HG03460 (cell line): Measurements from ENCODE around the gene LGI4.
"Not testable (repeated sequence)": the region's sequence is repeated elsewhere in the genome, so short reads cannot be mapped to it uniquely, and the experiment has no call there.

ENCODE experiments used
- ATAC-seq: cut with Tn5 transposase; IDR thresholded peaks from one replicate; pipeline ENCODE4 v1.9.1; 2021; ENCODE audit not compliant: unreplicated experiment

LGI4 gene

GRCh38 chr19:35142606-35143230, 7.9 kb upstream of the LGI4 start:
- ATAC-seq = no peak

DNA sequence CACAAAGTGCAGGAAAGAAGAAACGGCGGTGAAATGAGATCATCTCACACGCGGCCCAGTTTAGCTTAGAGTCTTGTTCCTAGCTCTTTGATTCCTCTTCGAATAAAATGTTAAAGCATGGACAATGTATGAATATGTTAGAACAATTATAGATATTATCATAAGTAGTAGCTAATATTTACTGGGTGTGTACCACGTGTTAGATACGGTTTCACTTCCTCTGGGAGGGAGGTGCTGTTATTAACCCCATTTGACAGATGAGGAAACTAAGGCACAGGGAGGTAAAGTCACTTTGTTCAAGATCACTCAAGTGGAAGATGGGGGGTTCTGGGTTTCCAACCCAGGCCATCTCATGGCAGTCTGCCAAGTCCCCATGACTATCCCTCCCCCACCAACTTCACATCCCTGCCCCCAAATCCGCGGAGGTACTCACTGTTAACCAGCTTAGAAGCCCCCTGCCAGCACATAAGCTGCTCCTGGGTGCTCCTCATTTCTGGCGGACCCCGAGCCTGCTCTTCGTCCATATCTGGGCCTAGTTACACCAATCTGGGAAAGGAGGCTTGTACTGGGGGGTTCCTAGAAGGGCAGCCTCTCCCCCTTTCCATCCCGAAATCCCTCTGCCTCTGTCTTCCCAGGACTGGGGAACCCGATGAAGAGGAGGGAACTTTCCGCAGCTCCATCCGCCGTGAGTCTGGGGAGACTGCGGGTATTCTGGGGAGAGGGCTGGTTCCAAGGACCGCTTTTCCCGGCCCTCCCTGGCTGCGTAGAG, 7.2 kb upstream of the LGI4 start:
- no peak for ATAC-seq

DNA sequence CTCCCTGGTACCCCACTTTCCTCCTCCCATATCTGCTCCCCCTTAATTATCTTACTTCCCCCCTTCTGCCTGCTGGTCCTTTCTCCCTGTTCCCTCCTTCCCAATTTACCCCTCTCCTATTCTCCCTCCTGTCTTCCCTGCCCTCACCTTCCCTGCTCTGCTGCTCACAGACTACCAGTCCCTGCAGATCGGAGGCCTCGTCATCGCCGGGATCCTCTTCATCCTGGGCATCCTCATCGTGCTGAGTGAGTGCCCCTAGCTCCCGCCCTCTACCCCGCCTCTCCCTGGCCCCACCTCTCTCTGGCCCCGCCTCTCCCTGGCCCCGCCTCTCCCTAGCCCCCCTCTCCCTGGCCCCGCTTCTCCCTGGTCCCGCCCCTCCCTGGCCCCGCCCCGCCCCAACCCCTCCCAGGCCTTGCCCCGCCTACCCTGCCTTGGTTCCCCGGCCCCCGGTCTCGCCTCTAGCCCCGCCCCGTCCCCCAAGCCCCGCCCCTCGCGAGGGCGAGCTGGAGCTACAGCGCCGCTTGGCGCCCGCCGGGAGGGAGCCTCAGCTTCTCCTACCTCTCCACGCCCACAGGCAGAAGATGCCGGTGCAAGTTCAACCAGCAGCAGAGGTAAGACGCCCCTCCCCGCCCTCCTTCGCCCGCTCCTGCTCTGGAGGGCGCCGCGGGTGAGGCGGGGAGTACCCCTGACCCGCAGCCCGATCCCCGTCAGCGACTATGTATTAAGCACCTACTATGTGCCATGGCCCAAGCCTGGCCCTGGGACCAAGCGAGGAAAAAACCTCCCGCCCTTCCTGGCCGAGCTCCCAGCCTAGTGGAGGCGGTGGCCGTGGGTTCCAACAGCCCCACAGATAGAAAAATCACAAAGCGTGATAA, 6.3 kb upstream of the LGI4 start:
- ATAC-seq = peak; percentile 61

GRCh38 chr19:35140207-35140961, 5.5 kb upstream of the LGI4 start:
- ATAC-seq = no peak

GRCh38 chr19:35138305-35138892, 3.5 kb upstream of the LGI4 start, which contains the start of gene FXYD1:
FXYD1 (plus strand) TSS chr19:35138824; CDS start chr19:35140080, 1,256 bp downstream.
- no peak for ATAC-seq

- ATAC-seq = no peak
These were observed 2.3 kb upstream of the LGI4 start for GRCh38 chr19:35136977-35137702.

DNA sequence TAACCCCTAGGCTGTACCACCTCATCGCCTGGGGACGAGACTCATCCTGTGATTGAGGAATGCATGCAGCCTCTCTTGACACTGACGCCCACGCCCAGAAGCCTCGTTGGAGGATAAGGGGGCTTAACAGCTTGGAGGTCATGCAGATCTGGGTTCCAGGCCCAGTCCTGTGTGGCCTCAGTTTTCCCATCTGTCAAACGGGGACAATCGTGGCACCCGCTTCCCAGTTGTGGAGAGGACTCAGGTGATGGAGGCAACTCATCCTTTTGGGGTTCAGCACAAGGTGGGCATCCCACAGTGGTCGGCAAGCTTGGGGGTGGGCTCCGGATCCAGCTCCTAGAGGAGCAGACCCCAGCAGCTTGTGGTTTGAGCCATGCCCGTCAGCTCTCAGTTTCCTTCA, 1.4 kb upstream of the LGI4 start:
- ATAC-seq = no peak

DNA sequence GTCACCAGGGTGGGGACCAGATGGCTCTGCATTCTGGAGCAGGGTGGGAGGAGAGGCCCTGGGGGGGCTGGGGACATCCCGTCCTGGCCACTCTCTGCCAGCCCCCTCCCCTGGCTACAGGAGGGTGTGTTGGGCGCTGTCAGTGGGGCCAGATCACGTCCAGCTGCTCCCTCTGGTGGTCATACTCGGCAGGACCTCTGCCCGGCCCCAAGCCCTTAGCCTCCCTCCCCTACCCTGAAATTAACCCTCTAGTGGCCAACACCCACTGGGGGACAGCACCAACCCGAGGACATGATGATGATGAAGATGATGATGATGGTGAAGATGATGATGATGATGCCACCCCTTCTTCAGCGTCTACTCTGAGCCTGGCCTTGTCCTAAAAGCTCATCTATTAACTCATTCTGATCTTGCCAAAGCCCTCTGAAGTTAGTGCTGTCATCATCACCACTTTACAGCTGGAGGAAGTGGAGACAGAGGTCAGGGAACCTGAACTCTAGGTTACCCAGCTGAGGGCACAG, 590 bp upstream of the LGI4 start:
- no peak for ATAC-seq

- no peak for ATAC-seq
These were observed 1.0 kb downstream of the LGI4 start for GRCh38 chr19:35133826-35134225.

DNA sequence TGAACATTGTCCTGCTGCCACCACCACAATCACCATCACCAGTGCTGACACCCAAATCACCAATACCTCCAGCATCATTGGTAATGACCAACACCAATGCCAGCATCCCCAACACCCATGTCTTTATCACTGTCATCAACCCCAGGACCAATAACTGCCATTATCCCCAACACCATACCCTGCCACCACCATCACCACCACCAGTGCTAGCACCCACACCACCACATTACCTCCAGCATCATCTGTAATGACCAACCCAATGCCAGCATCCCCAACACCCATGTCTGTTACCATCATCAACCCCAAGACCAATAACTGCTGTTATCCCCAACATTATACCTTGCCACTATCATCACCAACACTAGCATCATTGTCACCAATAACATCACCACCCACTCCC, 2.6 kb downstream of the LGI4 start:
- ATAC-seq = no peak

- no peak for ATAC-seq
These were observed 3.8 kb downstream of the LGI4 start for GRCh38 chr19:35130761-35131720.

DNA sequence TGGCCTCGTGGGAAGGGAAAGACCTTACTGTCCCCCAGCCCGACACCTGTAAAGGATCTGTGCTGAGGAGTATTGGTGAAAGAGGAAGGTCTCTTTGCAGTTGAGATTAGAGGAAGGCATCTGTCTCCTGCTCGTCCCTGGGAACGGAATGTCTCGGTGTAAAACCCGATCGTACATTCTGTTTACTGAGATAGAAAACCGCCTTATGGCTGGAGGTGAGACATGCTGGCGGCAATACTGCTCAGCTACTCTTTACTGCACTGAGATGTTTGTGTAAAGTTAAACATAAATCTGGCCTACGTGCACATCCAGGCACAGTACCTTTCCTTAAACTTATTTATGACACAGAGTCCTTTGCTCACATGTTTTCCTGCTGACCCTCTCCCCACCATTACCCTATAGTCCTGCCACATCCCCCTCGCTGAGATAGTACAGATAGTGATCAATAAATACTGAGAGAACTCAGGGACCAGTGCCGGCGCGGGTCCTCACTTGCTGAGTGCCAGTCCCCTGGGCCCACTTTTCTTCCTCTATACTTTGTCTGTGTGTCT, 5.1 kb downstream of the LGI4 start:
- not testable (repeated sequence) for ATAC-seq

- no peak for ATAC-seq
These were observed 6.3 kb downstream of the LGI4 start for GRCh38 chr19:35128398-35129057.

GRCh38 chr19:35127871-35128270, 7.0 kb downstream of the LGI4 start:
- ATAC-seq = no peak

- ATAC-seq = no peak
These were observed 8.3 kb downstream of the LGI4 start for GRCh38 chr19:35126624-35126959.

GRCh38 chr19:35125749-35126623, 8.9 kb downstream of the LGI4 start:
- no peak for ATAC-seq

DNA sequence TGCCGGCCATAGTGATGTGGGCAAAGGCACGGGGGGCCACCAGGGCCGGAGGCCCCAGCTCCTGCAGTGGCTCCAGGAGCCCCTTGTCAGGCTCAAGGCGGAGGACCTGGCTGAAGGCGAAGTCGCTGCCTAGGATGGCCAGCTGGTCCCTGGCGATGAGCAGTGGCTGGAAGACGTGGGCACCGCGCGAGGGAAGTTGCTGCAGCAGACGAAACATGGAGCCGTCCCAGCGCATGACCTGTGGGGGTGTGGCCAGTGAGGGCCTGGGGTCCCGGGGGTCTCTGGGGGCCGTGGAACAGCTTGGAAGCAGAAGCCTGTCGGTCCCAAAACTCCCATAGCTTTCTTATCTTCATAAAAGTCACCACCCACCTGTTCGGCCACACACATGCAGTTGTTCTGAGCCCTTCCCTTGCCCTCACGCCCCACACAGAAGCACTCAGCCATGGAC, 9.6 kb downstream of the LGI4 start:
- ATAC-seq = no peak
